Heart right ventricle (tissue), 16 donors: ENCODE data around the gene TTN. TPM values are rescaled to one million over a fixed set of nuclear protein-coding genes. Genes with fewer than 3 reads are reported as not detected.

Experiments used
- ATAC-seq, 8 donors: fragments of 200-7000 bp; cut with Tn5 transposase; one replicate each; pipeline ENCODE4 v1.9.1; 2020; ENCODE audit warnings: mild to moderate bottlenecking in 8 of 8, moderate library complexity in 8 of 8, moderate number of reproducible peaks in 1 of 8
- DNase-seq, 2 donors: peaks; one replicate each; pipeline ENCODE4 v3.0.0-alpha.2; 2020
- H3K27ac ChIP-seq, 10 donors: fragments of 200-600 bp; sonication (generic) in 2 of 10; one replicate each; pipeline versions ENCODE4 v1.5.0 to v1.8.0; 2020 to 2022; ENCODE audit warnings: mild to moderate bottlenecking in 3 of 10
- H3K27me3 ChIP-seq, 7 donors: fragments of 200-600 bp; one replicate each; pipeline ENCODE4 v1.8.0; 2021 to 2022; ENCODE audit warnings: mild to moderate bottlenecking in 2 of 7
- H3K36me3 ChIP-seq, 9 donors: fragments of 200-600 bp; sonication (generic) in 1 of 9; one replicate each; pipeline versions ENCODE4 v1.5.0 to v1.8.0; 2020 to 2022; ENCODE audit warnings: mild to moderate bottlenecking in 2 of 9
- H3K4me1 ChIP-seq, 9 donors: fragments of 200-600 bp; sonication (generic) in 1 of 9; one replicate each; pipeline versions ENCODE4 v1.5.0 to v1.8.0; 2020 to 2022; ENCODE audit warnings: mild to moderate bottlenecking in 4 of 9
- H3K4me3 ChIP-seq, 10 donors: fragments of 200-600 bp; sonication (generic) in 2 of 10; one replicate each; pipeline versions ENCODE4 v1.5.0 to v1.8.0; 2020 to 2022; ENCODE audit warnings: mild to moderate bottlenecking in 7 of 10, moderate library complexity in 2 of 10
- H3K9me3 ChIP-seq, 11 donors: fragments of 200-600 bp in 10 of 11; sonication (generic) in 2 of 11; one replicate each; pipeline versions ENCODE4 v1.5.0 to v1.8.0; 2013 to 2022; ENCODE audit warnings: mild to moderate bottlenecking in 2 of 11, control low read depth in 1 of 11, moderate library complexity in 1 of 11
- WGBS, 2 donors: extraction: QIAGEN DNeasy Blood & Tissue Kit; methylation state at CpG; one replicate each; pipeline ENCODE4 v1.1.7; 2013; ENCODE audit warnings: inconsistent platforms in 1 of 2; 5-methylcytosine and 5-hydroxymethylcytosine counted together
- intact Hi-C, 10 donors: fragments of 100-400 bp; cut with DNase I; formaldehyde crosslinking; loops; one replicate each; pipeline versions ENCODE4 v1.11.1 to v1.14.2; 2022
- polyA plus RNA-seq, 2 donors: library from polyadenylated mRNA; stranded (reverse); fragments of 200-250 nt; gene quantifications; one replicate each; pipeline ENCODE4 v1.2.3, GENCODE V29; 2013
- total RNA-seq, 10 donors: library from RNA; stranded (reverse); fragmentation: NEBNext Ultra II Directional in 3 of 10; extraction: Animal tissue kit (Norgen Biotek cat#: 25700) in 3 of 10; gene quantifications; one replicate each; pipeline versions ENCODE4 v1.2.1 to v1.2.4, GENCODE V29; 2021 to 2023
- TF ChIP-seq, protein P1 (sequence below), 9 donors: fragments of 200-600 bp; sonication (generic) in 2 of 9; IDR thresholded peaks; one replicate each; pipeline versions ENCODE4 v1.5.0 to v1.8.0; 2021 to 2022; ENCODE audit warnings: antibody characterized with exemption in 9 of 9, mild to moderate bottlenecking in 5 of 9, moderate library complexity in 1 of 9
- donor health status: Arrhythmogenic right ventricular cardiomyopathy.
- donor health status: ischemic (EF 13 %, LVEDD 7.1; RV severe dilation, severe dysfunction).
- donor health status: healthy with polysubstance abuse.
- donor health status: DM: no; HTN: yes; CAD: no.
- donor health status: DM: no; HTN: no; CAD: no.
- donor health status: ischemic (EF 25% LVEDD 6.9; RV normal size, moderate dysfunction).
- donor health status: ischemic (EF 25% LVEDD 5.7; RV mildly dilated, moderate dysfunction).
- donor health status: healthy.
- donor health status: DM: yes; HTN: yes; CAD: no.
- donor health status: Ischemic cardiomyopathy.
- donor health status: ischemic (EF 35%, LVEDD 5.7; RV mildly dilated, moderate dysfunction).
- donor health status: nonischemic (EF 11% LVEDD 7.7; RV severe dilation, severe dysfunction).
- donor health status: DM: yes; HTN: yes; CAD: no.
- donor health status: PGD.
- donor health status: ischemic (EF 29% LVEDD 5.4; RV normal size, mild dysfunction).
- donor health status: nonischemic (EF 23%, LVEDD 6.1; RV moderate dilation, normal function).

The TTN gene
- total and polyA plus RNA-seq, 12 donors = 65.7 to 4,921 (median 3,636) TPM

DNA sequence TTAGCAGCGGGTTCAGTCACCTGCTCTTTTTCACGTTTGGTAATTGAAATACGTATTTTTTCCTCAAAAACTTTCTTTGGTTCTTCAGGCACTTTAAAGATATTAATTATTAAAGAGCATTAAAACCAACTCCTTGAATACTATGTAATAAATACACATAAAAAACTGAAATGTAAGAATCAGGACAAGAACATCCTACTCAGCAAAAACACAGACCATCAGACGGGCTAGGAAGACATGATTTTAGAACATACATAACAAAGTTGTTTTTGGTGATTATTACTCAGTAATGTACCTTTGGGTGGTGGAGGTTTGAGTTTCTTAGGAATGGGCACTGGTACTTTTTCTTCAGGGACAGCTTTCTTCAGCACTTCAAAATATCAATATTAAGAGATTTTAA, 126.1 kb downstream of the TTN start:
- Histone ChIP-seq H3K36me3 (peaks cover 0 to 98% (median 38%) of the 10 kb centered on the region in 9 donors), H3K27me3 (no peaks in the 10 kb centered on the region), H3K4me3 (no peak overlapping the region), H3K27ac (no peak overlapping the region), H3K4me1 (peaks cover 0 to 5% (median 0%) of the 10 kb centered on the region in 9 donors), H3K9me3 (no peaks in the 10 kb centered on the region)
- 64 to 76% methylated on average over 4 of the region's 4 CpGs for WGBS, 2 donors
- DNase-seq = no peak
- intact Hi-C loops = no loop called here
- TF ChIP-seq, protein P1, sequence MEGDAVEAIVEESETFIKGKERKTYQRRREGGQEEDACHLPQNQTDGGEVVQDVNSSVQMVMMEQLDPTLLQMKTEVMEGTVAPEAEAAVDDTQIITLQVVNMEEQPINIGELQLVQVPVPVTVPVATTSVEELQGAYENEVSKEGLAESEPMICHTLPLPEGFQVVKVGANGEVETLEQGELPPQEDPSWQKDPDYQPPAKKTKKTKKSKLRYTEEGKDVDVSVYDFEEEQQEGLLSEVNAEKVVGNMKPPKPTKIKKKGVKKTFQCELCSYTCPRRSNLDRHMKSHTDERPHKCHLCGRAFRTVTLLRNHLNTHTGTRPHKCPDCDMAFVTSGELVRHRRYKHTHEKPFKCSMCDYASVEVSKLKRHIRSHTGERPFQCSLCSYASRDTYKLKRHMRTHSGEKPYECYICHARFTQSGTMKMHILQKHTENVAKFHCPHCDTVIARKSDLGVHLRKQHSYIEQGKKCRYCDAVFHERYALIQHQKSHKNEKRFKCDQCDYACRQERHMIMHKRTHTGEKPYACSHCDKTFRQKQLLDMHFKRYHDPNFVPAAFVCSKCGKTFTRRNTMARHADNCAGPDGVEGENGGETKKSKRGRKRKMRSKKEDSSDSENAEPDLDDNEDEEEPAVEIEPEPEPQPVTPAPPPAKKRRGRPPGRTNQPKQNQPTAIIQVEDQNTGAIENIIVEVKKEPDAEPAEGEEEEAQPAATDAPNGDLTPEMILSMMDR (IDR thresholded peaks at IDR 0.05) = no peak
- no peak for ATAC-seq

DNA sequence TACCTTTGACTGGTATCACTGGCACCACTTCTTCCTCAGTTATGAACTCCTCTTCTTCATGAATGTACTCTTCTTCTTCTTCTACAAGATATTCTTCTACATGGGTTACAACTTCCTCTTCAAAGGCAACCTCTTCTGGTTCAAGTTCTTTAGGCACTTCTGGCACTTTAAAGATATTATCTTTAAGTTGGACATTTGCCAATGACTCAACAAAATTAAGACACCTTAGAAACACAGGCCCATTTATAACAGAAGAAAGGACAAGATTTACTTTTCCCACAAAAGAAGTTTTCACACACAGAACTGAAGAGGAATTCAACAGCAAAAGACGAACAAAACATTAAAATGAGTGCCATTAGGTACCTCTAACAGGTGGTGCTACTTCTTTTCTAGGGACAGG, 127.3 kb downstream of the TTN start:
- no peak overlapping the region for H3K27ac ChIP-seq

DNA sequence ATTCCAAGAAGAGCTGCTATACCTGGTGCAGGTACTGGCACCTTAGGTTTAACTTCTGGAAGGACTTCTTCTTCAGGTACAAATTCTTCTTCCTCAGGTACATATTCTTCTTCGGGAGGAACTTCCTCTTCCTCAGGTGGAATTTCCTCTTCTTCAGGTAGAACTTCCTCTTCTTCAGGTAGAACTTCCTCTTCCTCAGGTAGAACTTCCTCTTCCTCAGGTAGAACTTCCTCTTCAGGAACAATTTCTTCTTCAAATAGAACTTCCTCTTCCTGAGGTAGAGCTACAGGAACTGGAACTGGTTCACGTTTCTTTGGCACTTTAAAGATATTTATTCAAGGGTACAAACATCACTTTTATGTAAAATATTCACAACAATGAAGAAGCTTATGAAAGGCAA, 129.6 kb downstream of the TTN start:
- H3K27ac ChIP-seq = no peak overlapping the region
- H3K4me3 ChIP-seq = no peak overlapping the region
- no peaks in the 10 kb centered on the region for H3K4me1 ChIP-seq
- H3K9me3 ChIP-seq = no peaks in the 10 kb centered on the region
- DNase-seq = no peak
- no peaks in the 10 kb centered on the region for H3K27me3 ChIP-seq
- ATAC-seq = no peak
- intact Hi-C loops = no loop called here
- WGBS, 2 donors = 41 to 46% methylated on average over 2 of the region's 2 CpGs
- TF ChIP-seq, protein P1 (IDR thresholded peaks at IDR 0.05) = no peak
- peaks cover 0 to 100% (median 34%) of the 10 kb centered on the region in 9 donors for H3K36me3 ChIP-seq

More for the DNA sequence above, 127.3 kb downstream of the TTN start:
- Histone ChIP-seq H3K4me3 (no peak overlapping the region), H3K36me3 (peaks cover 0 to 100% (median 32%) of the 10 kb centered on the region in 9 donors), H3K27me3 (no peaks in the 10 kb centered on the region), H3K4me1 (no peaks in the 10 kb centered on the region), H3K9me3 (no peaks in the 10 kb centered on the region)
- no peak for ATAC-seq
- DNase-seq = no peak
- TF ChIP-seq, protein P1 (IDR thresholded peaks at IDR 0.05) = no peak
- 67 to 73% methylated on average over 1 of the region's 1 CpG for WGBS, 2 donors
- intact Hi-C loops = no loop called here

DNA sequence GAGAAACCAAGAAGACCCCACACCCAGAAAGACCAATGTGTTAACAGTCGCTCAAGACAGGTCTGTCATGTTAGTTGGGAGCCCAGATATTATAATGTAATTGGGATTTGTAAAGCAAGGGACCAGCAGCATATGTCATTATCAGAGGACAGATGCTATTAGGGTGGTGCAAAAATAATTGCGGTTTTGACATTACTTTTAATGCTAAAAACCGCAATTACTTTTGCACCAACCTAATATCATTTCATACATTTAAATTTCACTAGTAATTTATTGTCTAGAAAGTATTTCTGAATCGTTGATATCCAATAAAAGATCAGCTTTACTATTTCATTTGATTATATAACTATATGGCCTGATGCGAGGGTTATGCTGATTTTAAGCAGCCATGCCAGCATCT, 131.2 kb downstream of the TTN start:
- 90 to 95% methylated on average over 5 of the region's 5 CpGs for WGBS, 2 donors
- intact Hi-C loops = no loop called here
- Histone ChIP-seq H3K4me3 (no peak overlapping the region), H3K27ac (no peak overlapping the region), H3K36me3 (peaks cover 0 to 100% (median 38%) of the 10 kb centered on the region in 9 donors), H3K4me1 (no peaks in the 10 kb centered on the region), H3K9me3 (no peaks in the 10 kb centered on the region), H3K27me3 (no peaks in the 10 kb centered on the region)
- ATAC-seq = no peak
- TF ChIP-seq, protein P1 (IDR thresholded peaks at IDR 0.05) = no peak
- no peak for DNase-seq
